Measurements from ENCODE around the gene UBE2D2.

The UBE2D2 gene

DNA sequence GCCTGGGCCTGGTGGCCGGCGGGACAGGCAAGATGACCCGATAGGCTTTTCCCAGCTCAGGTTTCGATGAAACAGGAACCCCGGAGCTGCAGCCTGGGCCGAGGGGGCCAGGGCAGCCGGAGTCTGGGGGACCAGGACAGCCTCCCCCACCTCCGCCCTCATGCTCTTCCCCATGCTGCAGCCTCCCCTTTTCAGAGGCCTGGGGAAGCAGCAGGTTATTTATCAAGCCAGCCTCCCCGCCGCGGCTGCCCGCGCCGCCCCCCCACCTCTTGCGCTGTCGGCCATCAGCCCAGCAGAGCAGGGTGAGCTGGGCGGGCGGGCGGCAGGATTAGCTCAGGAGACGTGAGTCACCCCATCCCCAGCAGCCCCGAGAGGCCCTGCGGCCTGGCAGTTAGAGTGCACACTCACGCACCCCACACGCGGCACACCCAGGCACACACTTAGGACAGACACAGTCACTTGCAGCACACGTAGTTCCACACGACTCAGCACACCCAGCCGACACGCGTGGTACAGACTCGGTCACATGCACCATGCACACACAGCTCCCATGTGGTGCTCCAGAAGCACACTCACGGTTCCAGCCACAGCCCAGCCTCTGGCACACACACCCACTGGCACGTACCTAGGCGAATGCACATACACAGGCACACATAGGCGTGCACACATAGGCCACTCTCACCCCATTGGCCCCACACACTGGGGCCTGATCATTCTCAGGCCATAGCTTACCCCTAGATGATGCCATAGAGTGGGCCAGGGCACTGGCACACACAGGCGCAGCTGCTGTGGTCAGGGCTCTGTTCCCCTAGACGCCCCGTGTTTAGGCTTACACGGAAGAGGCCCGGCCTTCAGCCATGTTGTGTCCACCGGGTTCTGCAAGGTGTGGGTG is 100.0 kb downstream of the UBE2D2 start:
- DNase-seq (ENCODE audit: low read depth) = no peak

DNA sequence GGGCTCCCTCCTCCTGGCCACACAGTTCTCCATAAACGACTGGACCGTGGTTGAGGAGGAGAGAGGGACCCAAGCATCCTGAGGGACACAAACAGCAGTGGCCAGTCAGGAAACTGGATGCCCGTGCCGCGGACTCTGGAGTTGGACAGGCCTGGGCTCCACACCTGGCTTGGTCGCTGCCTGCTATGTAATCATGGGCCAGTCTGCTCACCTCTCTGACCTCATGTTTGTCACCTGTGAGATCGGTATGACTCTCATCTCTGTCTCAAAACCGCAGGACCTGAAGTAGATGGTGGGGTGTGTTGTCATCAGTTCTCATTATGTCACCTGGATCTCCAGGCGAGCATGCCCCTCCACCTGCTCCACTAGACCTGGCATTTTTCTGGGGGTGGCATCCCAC is 101.5 kb downstream of the UBE2D2 start:
- no peak for DNase-seq (ENCODE audit: low read depth)

DNA sequence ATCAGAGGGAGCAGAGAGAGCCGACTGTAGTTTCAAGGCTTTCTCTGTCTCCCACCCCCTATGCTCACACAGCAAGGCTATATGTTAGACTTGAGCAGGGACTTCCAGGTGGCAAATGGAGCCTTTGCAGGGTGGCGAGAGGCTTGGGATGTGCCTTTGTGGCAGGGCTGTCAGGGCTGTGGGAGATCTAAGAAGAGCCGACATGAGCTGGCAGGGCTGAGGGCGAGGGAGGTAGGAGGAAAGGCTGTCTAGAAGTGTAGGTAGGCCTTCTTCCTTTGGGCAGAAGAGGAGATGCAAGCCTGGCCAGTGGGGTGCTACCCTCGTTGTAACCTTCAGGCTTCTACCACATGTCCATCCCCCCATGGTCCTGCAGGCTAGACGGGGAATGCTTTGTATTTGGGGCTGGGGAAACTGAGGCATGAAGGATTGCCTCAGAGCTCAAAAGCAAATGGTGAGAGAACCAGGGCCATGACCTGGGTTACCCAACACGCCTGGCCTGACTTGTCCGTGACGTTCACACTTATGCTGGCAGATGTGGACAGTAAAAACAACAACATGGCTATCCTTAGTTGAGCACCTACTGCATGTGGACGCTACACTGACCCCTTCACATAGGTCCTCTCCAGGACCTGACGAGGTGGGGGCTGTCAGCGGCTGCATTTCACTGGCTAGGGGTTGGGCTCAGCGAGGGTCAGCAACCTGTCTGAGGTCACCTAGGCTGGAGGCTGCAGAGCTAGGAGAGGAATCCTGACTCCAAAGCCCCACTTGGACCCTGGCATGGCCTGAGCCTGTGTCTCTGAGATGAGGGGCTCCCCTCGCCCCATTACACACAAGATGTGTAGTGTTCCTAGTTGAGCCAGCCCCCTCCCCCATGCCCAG is 102.3 kb downstream of the UBE2D2 start:
- DNase-seq (ENCODE audit: low read depth) = no peak

DNA sequence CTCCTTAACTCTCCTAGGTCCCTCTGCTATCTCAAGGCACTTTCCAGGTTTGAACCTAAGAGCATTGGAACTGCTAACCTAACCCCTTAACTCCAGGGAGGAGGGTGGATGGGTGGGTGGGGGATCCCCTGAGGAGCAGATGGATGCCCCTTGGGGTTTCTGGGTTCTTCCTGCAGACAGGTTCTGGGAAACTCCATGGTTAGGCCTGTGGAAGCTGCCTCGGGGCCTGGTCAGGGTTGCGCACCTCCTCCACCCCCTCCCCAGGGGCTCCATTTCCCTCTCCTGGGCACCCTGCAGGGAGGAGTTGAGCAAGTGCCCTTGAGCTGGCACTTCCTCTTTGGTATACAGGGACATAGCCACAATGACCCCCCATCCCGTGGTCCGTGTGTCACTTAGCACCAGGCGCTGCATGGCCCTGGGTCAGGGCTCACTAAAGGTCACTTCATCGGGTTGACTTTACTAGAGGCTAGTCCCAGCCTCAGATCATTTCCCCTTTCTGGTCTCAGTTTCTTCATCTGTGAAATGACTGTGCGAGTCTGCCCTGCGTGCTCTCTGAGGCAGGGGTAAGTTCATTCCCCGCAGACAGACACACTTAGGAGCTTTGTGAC is 103.1 kb downstream of the UBE2D2 start:
- no peak for DNase-seq (ENCODE audit: low read depth)

DNA sequence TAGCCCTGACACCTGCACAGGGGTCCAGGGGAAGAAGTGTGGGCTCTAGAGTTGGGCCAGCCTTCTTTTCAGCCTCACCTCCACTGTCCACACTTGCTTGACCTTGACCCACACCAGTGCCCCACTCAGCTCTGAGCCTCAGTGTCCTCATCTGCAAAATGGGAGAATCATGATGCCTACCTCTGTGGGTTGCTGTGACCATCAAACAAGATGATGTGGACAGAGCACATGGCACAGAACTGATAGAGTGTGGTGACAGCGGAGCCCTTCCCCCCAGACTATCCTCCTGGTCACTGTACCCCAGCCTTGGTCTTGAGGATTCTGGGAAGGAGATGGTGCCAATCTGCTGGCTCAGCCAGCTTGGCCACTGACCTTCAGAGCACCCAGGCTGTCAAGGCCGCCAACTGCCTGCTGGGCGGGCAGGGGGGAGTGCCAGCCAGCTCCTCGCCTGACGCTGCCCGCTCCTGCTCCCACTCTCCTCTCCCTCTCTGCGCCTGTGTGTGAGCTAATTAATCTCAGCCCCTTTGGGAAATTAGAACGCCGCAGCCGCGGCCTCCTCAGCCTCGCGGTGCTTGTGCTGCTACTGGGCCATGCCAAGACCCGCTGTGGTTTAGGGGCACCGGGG is 103.7 kb downstream of the UBE2D2 start:
- no peak for DNase-seq (ENCODE audit: low read depth)

DNA sequence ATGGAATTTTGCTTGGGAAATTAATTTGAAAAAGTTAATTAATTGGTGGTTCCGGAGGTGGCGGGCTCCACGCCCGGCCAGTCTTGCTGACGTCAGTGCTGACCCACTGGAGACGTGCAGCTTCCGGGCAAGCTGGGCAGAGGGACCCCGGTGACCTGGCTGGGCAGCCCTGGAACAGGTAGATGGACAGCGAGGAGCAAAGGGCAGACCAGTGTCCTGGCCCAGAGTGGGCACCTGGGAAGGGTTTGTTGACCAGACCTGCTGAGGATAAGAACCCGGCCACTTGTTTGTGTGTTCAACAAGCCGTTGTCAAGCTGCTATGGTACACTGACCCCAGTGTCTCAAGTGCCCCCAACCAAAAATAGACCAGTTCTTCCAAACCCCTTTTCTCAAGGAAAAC is 104.5 kb downstream of the UBE2D2 start:
- DNase-seq (ENCODE audit: low read depth) = no peak

DNA sequence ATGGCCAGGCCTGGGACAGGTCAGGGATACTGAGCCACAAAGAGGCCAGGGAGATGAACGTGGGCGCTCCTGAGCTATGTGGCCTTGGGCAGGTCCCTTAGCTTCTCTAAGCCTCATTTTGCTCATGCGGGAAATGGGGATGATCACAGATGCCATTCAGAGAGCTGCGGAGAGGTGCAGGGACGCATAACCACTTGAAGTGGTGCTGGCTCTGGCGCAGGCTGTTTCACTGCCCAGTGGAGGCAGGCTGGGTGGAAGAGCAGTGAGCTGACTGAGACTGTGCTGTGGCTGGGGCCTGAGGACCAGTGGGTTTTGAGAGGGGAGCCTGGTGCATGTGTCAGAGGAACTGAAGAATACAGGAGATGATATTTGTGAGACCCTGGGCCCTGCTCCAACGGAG is 105.4 kb downstream of the UBE2D2 start:
- no peak for DNase-seq (ENCODE audit: low read depth)

DNA sequence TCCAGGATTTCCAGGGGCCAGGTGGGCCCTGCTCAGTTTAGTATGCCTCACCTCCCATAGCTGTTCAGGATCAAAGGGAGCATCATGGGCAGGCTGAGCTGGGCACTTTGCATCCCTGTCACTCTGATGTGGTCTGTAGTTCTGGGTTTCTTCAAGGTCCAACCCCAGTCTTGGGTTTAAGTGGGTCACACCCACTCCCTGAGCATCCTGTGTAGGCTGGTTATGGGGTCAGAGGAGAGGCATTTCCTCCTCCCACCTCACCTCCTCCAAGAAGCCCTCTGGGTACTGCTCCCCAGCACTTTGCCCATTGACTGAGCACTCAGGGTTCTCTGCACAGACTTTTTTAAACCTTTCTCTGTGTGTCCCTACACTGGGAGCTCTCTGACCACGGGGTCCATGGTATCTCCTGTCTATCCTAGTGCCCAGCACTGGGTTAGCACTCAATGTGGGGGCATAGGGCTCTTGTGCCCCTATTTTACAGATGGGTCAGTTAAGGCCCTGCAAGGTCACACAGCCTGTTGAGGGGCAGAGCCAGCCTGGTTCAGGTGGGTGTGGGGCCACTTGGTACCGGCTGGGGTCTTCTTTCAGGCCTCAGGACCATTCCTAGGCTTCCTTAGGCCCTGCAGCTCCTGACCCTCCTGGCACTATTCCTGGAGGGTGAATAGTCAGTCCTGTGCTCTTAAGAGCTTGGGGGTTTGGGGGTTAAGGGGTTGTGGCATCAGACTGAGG is 106.0 kb downstream of the UBE2D2 start:
- DNase-seq (ENCODE audit: low read depth) = no peak

DNA sequence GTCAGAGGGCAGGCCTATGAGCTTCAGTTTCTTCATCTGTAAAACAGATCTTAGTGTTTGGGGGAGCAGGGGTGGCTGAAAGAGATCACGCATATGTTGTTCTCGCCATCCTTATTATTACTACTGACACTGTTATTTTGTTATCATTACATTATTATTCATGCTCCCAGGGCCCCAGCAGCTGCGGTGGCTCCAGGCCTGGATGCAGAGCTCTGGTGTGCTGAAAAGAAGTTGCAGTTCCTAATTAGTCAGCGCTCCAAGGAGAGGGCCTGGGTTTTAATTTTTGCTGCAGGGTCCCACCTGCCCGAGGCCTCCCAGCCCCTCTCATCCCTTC is 106.6 kb downstream of the UBE2D2 start:
- DNase-seq (ENCODE audit: low read depth) = no peak

DNA sequence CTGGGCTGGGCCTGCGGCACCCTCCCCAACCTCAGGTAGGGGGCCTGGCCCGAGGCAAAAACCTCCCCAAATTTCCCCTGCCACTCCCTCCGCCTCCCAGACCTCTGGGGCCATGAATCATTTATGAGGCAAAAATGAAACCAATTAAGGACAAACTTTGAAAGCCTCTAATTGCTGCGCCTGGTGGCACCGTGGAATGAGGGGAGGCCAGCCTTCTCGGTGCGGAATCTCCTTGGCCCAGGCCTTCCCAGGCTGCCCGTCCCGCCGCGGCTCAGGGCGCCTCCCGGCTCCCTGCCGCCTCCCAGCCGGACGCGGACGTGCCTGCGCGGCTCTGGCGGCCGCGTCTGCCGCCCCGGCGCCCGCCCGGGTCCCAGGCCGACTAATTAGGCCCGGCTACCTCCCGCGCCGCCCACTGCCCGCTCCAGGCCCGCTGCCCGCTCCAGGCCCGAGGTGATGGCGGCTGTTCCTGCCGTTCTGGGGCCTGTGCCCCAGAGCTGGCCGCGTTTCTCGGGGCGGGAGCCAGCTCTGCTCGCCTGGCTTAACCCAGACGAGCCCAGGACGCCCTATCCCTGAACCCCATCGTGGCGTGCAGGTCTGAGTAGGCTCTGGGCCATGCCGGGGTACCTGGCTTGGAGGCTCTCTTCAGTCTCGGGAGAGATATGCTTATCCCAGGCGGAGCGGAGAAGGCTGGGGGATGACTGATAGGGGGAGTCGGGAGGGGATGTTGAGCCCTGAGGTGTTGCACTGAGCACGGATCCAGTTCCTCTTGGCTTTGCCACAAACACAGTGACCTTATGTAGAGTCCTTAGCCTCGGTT is 107.1 kb downstream of the UBE2D2 start:
- peak; percentile 30 for DNase-seq (ENCODE audit: low read depth)

DNA sequence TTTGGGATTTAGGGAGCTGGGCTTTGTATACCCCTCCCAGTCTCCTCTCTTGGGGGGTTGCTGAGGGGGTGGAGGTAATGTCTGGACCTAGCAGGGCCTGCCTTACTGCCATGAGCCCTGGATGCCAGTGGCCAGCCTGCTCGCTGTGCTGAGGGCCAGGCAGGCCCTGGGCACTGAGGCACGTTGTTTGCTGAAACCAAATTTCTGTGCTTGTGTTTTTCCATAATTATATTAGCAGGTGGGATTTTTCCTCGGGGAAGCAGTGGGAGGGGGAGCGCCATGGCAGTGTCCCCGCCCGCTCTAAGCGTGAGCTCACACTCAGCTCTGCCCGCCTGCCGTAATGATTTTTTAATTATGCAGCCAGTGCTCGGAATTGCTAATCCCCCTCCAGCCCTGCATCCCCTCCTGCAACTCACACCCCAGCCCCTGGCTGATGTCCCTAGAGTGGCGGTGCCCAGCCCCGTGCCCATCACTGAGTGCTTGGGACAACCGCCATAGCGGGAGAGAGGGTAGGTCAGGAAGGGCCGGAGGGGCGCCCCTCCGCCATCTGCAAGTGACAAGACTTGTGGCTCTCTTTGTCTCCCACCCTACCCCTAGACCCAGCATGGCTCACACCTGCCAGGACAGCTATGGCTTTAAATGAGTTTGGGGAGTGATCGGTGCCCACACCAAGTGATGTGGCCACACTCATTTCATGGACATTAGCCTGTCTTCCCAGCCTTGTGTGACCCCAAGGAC is 108.0 kb downstream of the UBE2D2 start:
- no peak for DNase-seq (ENCODE audit: low read depth)

DNA sequence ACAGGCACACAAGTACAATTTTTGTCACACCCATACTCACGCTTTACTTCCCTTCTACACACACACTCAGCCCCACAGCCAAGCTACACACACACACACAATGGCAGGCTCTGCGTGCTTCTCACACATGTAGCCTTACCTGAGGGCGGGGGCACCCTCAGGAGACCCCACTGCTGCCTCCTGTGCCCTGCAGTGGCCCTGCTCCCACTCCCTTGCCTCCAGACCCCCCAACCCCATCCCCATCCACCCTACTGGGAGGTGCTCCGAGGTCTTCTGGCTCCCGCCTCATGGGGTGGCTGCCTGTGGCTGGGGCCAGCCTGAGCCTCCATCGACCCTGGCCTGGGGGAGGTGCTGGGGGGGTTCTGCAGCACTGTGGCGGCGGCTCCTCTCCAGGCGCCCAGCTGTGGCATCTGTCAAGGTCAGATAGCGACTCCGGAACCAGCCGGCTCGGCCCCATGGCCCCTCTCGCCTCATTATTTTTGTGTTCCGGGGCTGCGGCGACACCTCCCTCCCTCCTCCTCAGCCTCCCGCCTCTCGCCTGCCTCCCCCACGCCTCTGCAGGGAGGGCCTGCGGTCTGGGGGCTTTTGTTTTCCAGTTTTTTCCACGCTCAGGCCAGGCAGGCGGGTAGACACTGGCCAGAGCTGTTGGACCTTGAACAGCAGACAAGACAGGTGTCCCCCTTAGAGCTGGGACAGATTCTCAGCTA is 108.7 kb downstream of the UBE2D2 start:
- peak; percentile 37 for DNase-seq (ENCODE audit: low read depth)

DNA sequence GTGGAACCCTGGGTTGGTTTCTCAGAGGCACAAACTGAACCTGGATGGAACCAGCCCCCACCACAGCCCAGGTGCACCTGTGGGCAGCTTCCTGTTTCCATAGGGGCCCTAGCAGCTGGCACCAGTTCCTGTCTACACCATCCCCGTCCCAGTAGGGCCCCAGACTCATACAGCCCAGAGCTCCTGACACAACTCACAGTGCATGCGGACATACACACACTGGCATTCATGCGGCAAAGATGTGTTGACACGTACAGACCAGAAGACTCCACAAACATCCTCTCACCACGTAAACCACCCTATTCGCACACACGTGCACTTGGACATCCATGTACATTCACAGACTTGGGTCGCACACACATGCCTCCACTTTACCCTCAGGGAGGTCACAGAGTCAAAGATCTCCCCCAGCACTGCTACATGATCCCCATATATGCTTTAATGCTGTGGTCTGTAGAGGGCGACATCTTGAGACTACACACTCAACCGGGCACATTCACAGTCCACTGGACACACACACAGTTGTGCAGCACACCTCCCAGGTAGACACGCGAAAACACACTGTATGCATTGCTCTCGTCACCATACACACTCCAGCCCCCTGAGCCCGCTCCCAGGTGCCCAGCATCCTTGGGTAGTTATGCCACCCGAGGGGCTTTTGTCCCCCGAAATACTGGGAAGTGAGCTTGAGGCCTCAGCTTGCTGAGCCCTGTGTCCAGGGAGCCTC is 109.4 kb downstream of the UBE2D2 start:
- no peak for DNase-seq (ENCODE audit: low read depth)

DNA sequence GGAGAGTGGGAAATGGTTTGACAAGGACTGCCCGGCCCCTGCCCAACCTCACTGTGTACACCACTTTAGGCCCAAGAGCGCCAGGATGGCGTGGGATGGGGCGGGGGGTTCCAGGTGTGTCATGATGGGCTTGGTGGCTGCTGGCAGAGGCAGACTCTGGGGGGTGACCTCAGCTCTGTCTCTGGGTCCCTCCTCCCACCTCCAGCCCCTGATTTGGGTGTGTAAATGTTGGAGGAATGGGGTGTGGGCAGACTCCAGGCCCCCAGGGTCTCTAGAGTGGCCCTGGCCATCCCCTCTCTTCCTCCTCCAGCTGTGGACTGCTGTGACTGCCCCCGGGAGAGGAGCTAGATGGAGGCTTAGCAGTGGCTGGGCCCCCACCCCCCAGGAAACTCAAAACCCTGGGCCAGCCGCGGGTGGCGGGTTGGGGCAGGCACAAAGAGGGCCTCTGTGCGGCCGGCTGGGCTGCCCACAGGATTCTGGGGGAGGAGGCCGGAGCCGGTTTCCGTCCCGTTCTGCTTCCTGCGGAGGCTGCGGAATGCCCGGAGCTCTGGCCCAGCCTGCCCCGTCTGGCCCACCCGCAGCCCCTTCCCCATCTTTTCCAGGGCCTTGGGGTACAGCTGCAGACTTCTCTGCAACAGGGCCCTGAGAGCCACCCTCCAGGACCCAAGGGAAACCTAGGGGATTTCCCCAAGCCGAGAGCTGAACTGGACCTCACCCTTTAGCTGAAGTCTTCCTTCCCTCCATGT is 110.1 kb downstream of the UBE2D2 start:
- DNase-seq (ENCODE audit: low read depth) = no peak

DNA sequence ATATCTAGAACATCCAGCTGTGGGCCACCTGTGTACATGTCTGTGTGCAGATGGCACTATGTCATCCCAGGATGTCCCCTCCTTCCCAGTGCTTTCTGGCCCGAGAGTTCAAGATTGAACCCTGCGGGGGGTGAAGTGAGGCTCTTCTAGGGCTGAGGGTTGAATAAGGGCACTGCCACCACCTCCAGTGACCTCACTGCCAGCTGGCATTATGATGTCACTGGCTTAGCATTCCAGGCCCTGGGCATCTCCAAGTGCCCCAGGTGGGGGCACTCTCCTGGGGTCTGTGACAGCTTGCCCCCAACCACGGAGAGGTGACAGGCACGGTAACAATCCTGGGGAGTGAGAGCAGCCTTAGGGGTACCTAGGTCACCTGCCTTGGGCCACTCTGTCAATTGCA is 114.1 kb downstream of the UBE2D2 start:
- DNase-seq (ENCODE audit: low read depth) = no peak

DNA sequence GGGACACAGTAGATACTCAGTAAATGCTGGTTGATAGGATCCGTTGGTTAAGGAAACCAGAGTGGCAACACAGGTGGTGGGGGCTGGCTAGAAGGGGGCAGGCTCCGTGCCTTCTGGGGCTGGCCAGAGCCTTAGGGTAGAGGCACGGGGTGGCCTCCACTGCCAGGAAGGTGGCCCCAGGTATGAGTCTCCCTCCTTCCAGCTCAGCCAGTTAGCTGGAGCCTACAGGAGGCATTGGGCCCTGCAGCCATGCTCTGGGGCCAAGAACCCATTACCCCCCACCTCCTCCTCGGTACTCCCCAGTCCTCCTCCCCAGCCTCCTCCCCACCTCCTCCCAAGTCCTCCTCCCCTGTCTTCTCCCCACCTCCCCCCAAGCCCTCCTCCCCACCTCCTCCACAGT is 114.7 kb downstream of the UBE2D2 start:
- DNase-seq (ENCODE audit: low read depth) = no peak

DNA sequence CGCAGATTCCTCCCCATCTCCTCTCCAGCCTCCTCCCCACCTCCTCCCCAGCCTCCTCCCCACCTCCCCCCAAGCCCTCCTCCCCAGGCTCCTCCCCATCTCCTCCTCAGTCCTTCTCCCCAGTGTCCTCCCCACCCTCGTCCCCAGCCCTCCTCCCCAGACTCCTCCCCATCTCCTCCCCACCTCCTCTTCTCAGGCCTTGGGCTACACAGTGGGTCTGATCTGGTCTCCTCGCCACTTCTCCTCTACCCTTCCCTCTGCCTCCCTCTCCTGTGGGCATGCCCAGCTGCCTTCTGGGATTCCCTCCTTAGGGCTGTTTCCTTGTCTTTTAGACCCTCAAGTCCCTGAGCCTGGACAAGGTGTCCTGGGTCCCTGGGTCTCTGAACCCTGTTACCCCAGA is 115.3 kb downstream of the UBE2D2 start:
- DNase-seq (ENCODE audit: low read depth) = no peak

Measured in stimulated activated CD8-positive, alpha-beta memory T cell treated with anti-CD3 and anti-CD28 coated beads, Interleukin-12 subunit alpha, Interleukin-12 subunit beta, amount 100 ng/mL, for 4 hours (primary cell).